Measurements from ENCODE around the gene YY1.
A peak's percentile ranks its signal among the peaks of the same experiment; 100 is the strongest.
"Not testable (repeated sequence)": the region's sequence is repeated elsewhere in the genome, so short reads cannot be mapped to it uniquely, and the experiment has no call there.

YY1 gene

DNA sequence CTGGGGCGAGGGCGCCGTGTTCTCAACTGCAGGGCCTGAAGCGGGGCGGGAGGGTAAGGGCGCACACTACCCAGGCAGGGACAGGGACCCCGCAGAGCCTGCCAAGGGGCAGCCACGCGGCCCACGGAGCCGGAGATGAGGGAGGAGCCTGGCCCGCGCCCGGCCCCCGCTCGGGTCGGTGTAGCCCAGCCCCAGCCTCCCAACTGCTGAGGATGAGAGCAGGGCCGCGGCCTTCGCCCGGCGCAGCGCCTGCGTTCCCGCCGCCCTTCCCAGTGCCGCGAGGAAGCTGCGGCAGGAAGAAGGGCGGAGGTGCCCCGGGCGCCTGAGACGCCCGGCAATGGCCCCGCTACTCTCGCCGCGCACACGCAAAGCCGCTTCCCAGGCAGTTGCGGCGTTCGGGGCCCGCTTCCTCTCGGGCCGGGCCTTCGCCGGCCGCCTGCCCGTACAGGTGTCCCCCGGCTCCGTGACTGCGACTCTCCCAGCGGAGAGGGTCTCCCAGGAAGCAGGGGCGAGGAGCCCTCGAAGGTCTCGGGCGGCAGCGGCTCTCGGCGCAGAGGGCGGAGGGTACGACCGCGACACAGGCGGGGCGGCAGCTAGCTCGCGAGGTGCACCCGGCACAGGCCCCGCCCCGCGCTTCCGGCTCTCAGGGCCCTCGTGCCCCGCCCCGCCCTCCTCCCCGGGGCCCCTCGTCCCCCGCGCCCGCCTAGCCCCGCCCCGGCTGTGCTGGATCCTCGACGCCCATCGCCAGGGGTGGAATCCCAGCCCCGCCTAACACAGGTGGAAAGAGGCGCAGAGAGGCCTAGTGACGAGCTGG lies 24.8 kb upstream of the YY1 start:
- no peak for DNase-seq

DNA sequence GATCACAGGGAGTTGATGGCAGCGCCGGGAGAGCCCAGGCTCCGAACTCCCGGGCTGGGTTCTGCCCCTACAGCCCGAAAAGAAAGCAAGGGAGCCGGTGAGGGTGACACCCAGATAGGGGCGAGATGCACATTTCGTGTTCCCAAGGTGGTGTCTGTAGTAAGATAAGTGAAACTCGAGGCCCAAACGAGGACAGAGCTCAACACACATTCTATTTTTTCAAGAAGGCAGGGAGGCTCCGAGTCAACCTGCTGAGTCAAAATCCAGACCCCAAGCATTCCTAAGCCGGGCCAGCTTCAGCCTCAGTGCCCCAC lies 24.2 kb upstream of the YY1 start:
- DNase-seq = no peak

DNA sequence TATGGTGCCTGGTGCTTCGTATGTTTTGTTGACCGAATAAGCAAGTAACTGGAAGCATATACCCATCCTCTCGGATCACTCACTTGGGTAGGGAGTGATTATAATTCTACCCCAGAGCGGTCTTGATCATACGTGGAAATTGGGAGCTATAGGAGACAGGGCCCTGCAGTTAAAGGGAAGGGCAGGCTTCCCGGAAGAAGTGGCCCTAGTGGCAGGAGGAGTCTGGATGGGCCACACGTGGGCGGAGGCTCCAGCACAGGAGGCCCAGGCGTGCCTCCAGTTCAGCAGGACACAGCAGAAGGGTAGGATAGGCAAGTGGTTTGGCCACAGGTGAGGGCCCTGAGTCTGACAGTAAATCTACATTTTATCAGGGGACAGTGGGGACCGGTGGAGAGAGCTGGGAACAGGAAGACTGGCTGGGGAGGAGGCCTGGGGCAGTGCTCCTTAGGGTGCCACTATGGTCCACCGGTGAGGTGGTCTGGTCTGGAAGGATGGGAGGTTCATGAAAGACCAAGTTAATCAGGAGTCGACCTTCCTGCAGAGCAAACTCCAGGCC lies 23.5 kb upstream of the YY1 start:
- DNase-seq = no peak

DNA sequence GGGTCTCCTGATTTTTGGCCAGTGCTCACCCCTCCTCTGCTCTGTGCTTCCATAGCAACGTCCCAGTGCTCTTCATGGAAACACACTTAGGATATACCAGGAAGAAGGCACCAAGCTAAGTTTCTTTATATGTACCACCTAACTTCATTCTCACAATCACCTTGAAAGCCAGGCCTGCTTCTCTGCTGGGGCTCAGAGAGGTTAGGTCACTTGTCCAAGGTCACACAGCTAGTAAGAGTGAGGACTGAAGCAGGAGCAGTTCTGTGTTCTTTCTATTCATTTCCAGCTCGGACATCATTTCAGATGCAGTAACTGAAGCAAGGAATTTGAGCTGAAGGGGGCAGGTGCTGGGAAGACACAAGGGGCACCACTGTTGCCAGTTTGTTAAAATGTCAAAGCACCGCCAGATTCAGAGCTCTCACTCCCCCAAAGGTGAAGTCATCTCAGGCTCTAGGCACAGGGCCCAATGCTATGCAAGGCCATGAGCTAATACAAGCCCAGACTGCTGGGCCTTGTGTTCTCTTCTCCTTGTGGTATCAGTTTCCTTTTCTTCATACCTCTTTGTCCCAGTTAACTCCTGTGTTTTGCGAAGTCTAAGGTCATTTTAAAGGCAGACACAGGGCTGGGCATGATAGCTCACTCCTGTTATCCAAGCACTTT lies 19.7 kb upstream of the YY1 start:
- DNase-seq = no peak

DNA sequence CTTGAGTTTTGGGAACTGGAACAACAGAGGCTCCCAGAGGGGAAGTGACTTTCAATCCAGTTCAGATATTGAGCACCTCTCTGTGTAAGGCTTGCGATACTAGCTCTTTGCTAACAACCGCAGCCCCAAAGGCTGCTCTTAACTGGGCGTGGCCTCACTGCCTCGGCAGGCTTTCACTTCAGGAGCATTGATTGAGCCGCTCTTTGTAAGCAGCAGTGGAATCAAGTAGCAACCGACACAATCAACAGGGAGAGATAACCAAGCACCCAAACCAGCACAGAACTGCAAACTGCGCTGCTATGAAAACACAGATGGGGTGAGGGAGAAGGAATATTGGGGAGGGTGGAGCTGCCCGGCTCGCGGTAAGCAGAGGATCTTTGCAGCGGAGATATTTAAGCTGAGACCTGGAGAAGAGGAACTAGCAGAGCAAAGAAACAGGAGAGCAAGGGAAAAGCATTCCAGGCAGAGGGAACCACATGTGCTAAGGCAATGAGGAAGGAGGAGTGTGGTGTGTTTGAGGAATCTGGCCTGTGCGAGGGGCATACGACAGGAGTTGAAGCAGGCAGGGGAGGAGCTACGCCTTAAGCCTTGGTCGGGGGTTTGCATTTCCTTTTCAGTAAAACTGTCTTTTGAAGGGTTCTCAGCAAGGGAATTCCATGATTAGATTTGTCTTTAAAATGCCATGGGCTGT lies 17.3 kb upstream of the YY1 start:
- DNase-seq = peak; percentile 43

DNA sequence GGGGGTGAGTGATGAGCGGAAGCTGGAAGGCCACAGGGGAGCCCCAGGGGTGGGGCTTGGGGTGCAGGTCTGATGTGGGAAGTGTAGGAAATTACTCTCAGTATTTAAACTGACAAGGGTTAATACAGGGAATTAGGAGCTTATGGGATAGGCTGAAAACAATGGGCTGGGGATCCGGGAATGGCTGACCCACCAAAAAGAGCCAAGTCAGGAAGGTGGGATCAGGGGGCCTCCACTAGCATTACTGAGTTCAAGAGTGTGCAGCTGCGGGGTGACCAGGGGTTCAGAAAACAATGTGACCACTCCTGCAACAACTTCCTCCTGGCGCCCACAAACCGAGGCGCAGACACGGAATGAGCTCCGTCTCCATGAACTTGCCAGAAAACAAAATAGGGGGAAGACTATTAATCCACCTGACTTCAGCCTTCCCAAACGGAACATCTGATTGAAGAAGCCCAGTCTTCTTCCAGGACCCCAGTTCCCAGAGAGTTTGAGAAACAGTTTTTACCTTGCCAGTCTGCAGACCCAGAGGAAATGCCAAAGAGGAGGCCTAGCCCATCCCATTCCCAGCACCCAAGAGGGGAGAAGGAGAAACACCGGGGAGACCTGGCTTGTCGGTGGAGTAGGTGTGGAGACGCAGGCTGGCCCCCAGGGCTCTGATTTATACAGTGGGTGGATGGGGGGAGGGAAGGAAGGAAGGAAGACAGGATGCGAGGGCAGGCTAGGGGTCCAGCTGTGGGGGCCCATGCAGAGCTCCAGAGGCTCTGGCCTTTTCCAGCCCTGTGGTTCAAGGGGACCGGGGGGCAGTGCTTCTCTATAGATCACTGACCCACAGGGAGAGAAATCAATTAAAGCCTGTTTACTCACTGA lies 16.5 kb upstream of the YY1 start:
- no peak for DNase-seq

DNA sequence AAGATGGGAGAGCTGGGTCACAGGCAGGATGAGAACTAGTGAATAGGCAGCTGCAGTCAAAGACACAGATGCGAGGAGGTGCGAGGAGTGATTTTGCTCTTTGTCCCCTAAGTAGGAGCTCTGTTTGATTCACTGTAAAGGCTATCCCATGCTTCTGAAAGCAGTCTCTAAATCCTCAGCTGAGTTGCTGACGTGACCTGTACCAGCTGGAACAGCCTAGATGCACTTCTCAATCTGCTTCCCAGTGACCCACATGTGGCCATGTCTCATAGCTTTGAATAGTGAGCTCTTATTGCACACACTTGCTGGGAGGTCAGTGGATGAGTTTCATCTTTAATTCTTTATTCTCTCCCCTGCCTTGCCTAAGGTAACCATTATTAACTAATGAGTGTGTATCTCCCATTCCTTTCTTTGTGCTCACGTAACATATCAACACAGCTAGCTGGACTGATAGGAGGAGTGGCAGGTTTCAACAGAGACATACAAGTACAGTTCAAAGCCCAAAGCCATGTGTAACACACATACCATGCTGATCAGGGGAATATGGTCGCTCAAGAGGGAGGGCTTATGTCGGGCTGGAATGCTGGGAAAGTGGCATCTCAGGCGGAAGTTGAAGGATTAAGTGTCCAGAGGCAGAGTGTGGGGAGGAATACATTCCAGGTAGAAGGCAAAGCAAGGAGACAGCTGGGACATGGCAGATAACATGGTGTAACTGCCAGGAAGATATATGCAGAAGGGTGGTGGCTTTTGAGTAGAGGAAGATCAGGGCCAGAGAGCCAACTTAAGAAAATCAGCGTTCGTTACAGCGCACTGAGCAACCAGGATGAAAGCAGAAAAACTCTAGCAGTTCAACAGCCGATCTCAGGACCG lies 15.4 kb upstream of the YY1 start:
- no peak for DNase-seq

DNA sequence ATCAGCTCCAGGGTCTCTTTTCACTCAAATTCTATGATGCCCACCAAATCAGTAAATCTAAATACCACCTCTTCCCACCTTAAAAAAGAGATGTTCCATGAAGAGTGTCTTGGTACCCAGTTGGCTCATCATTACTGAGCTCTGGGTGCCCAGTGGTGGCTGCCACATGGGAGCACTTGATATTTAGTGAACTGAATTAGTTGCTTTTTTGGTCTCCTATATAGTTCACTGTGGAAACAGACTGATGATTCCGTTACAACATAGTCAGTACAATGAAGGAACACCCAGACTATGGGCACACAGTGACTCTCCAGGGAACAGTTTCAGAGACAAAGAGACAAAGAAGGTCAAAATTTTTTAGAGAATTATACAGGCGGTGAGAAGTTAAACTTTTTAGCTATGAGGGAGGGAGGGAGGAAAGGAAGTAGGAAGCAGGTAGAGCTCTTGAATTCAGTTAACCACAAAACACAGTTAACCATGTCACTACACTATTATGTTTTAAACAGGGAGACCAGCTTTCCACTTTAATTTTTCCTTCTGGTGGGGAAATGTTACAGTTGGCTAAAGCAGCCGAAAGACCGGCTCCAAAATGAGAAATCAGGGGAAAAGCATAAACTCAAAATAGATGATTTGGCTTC lies 14.6 kb upstream of the YY1 start:
- no peak for DNase-seq

DNA sequence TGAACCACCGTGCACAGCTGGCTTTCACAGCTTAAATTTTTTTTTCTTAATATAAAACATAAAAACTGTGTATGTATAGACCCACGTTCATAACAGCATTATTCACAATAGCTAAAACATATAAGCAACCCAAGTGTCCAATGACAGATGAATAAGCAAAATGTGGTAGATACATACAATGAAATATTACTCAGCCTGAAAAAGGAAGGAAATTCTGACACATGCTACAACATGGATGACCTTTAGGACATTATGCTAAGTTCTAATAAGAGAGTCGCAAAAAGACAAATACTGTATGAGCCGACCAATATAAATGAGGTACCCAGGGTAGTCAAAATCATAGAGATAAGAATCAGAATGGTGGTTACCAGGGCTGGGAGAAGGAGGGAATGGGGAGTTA lies 13.8 kb upstream of the YY1 start:
- DNase-seq = no peak

DNA sequence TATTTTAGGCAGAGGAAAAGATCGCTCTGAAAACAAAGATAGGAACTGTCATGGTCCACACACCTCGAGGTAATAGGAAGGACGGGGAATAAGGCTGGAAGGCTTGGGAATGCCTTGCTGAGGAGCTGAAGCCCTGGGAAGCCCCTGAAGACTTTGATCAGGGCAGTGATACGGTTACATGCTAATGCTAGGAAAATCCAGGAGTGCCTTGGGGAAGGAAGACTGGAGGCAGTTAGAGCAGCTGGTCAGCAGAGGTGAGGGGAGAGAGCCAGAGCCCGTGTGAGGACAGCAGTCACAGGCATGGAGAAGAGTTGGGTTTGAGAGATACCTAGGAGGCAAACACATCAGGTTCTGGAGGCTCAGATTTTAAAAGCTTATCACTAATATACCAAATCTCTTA lies 8.6 kb upstream of the YY1 start:
- no peak for DNase-seq

DNA sequence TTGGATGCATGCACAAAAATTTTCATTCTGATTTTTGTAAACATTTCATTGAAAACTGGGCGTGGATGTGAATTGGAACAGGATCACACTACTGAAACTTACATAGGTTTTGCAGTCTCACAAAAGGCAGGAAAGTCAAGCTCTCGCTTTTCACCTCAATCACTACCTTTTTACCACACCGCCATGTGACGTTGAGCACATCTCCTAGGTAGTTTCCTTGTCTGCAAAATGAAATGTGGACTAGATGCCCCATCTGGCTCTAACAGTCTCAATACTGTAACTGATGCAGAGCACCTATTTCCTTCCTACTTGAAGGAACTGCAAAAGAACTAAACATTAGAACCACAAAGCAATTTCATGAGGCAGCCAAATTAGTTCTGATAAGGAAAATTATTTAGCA lies 4.4 kb upstream of the YY1 start:
- DNase-seq = no peak

DNA sequence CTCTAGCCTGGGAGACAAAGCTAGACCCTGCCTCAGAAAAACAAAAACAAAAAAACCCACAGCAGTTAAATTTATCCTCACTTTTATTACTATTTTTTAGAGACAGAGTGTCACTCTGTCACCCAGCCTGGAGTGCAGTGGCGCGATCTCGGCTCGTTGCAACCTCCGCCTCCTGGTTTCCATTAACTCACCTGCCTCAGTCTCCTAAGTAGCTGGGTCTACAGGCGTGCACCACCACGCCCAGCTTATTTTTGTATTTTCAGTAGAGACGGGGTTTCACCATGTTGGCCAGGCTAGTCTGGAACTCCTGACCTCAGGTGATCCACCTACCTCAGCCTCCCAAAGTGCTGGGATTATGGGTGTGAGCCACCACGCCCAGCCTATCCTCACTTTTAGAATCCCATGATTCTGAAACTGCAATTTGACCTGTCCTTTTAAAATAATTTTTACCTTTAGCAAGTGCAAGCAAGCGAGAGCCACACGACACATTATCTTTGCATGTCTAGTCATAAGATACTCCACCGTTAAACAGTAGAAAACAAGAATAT lies 2.6 kb upstream of the YY1 start:
- DNase-seq = not testable (repeated sequence)

DNA sequence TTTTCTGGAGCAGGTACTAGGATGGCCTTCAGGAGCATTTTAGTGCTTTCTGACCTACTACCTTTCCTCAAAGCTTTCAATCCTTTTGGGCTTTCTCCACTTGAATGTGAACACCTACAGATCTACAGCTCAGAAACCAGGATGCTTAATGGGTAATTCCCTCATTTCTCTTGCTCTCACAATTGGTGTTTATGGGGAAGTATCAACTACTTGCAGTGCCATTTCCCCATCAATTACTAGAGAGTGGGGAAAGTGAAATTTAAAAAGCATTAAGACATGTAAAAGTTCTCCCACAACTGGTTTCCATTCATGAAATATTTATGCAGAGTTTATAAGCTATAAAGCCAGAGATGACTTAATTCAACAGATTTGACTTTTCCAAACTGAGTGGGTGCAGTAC lies 2.1 kb upstream of the YY1 start:
- no peak for DNase-seq

DNA sequence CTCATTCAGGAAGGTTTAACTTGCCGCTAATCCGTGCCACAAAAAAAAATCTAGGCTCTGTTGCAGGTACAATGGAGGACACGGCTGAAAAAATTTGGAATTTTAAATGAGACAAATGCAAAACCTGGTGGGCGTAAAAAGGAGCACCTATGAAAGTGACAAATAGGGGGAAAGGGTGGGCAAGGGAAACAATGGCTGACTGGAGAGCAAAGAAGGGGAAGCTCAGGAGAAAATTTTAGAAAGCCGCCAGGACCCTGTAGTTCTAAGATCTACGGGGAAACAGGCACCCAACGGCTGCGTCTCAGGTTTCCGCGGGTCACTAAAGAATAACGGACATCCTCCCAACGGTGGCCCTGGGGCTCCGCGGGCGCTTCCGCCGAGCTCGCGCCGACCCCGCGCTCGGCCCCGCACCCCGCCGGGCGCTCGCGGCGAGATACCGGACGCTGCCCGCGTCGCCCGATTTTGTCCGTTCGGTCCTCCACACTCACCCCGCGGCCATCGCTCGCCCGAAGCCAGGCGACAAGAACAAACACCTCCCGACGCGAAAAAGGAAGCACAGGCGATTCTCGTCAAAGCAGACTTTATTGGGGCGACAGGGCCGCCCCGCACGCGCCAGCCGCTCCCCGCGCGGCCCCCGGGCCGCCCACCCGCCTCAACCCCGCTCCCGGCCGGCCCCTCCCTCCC lies 1.1 kb upstream of the YY1 start:
- no peak for DNase-seq

DNA sequence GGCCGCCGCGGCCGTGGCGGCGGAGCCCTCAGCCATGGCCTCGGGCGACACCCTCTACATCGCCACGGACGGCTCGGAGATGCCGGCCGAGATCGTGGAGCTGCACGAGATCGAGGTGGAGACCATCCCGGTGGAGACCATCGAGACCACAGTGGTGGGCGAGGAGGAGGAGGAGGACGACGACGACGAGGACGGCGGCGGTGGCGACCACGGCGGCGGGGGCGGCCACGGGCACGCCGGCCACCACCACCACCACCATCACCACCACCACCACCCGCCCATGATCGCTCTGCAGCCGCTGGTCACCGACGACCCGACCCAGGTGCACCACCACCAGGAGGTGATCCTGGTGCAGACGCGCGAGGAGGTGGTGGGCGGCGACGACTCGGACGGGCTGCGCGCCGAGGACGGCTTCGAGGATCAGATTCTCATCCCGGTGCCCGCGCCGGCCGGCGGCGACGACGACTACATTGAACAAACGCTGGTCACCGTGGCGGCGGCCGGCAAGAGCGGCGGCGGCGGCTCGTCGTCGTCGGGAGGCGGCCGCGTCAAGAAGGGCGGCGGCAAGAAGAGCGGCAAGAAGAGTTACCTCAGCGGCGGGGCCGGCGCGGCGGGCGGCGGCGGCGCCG lies 381 bp downstream of the YY1 start:
- no peak for DNase-seq

DNA sequence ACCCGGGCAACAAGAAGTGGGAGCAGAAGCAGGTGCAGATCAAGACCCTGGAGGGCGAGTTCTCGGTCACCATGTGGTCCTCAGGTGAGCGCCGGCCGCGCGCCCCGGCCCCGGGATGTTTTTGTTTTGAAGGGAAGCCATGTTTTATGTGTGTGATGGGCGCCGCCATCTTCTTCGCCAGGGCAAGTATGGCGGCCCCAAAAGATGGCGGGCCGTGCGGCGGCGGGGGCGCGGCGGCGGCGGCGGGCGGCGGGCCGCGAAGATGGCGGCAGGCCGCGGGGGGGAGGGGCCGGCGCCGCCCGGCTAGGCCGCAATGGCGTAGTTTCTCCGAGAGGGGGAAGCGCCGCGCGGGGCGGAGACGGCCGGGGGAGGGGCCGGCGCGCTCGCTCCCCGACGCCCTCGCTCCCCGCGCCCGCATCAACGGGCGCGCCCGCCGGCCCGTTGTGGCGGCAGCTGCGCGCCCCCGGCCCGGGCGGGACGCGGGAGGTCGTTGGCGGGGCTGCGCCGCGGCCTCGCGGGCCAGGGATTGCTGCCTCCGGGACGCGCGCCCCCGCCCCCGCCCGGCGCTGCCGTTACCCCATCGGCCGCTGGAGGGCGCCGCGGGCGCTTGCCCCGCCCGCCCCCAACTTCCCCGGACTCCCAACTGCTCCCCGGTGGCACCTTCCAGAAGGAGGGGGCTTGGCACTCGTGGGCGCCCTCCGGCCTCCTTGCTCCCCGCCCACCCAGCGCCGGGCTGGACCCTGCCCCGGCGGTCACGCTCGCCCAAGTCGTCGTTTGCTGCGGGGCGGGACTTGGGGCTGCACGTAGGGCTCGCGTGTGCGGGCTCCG lies 1.1 kb downstream of the YY1 start:
- DNase-seq = no peak

DNA sequence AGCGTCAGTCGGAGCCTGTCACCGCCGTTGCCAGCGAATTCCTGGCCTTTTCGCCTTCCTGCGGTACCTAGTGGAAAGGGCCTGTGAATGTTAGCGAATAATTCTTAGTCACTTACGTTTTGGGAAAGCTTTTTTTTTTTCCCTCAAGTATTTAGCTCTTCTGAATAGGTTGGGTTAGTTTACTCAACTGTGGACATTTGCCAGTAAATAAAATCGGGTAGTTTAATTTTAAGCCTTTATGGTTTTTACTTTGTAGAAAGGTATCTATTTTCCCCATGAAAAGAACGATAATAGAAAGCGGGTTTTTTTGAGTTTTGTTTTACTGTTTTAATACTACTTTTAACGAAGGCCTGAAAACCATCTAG lies 1.7 kb downstream of the YY1 start:
- no peak for DNase-seq

DNA sequence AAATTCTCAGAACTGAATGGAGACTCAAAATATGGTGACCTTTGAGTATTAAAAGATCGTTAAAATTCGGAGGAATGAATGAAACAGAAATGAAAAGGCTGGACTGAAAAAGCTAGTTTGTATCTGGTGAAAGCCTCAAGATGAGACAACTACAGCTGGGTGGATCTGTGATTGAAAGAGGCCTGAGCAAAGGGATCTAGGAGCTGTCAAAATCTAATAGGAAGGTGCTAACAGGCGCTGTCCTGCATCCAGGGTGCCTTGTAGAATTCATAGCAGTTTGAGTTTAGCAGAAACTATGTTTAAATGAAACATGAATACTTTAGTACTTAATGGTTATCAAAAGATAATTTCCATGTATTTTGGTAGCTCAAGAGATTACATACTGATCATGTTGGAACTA lies 2.3 kb downstream of the YY1 start:
- DNase-seq = no peak

DNA sequence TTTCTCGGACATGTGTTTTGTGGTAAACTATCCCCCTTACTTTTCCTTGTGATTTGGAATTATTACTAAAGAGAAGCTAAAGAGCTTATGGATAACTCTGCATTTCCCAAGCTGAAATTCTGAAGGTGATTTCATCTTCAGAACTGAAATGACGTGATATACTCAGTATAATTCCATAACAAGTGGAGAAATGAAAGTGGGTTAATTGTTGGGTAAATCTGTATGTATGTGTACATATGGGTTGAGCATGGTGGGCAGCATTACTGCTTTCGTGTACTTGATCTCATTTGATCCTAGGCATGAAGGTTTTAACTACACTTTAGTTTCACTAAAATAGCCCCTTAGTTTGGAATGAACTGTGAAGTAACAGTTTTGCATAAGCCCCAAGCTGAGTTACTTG lies 4.1 kb downstream of the YY1 start:
- no peak for DNase-seq
